GM19043 (cell line): Measurements from ENCODE around the gene OR56B4.
"Not testable (repeated sequence)": the region's sequence is repeated elsewhere in the genome, so short reads cannot be mapped to it uniquely, and the experiment has no call there.

Source experiments
- ATAC-seq: cut with Tn5 transposase; IDR thresholded peaks from one replicate; pipeline ENCODE4 v1.9.1; 2021; ENCODE audit warnings: low read depth; ENCODE audit not compliant: unreplicated experiment

OR56B4 gene

DNA sequence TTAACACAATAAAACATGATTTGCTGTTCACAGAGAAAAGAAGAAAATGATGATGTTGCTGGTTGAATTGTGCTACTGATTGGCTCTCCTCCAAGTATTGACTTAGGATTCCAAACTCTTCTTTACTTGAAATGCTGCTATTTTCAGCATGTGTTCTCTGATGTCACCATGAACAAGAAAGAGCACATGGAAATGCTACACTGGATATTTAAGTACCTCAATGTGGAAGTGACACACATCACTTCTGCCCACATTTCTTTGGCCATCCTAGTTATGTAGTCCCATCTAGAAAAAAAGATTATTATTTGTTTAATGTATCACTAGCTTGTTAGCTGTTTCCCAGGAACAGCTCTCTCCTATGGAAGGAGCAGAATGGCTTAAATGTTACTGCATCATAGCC lies 35.5 kb downstream of the OR56B4 start:
- ATAC-seq, result no peak

DNA sequence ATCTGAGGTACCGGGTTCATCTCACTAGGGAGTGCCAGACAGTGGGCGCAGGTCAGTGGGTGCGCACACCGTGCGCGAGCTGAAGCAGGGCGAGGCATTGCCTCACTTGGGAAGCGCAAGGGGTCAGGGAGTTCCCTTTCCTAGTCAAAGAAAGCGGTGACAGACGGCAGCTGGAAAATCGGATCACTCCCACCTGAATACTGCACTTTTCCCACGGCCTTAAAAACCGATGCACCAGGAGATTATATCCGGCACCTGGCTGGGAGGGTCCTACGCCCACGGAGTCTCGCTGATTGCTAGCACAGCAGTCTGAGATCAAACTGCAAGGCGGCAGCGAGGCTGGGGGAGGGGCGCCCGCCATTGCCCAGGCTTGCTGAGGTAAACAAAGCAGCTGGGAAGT lies 36.3 kb downstream of the OR56B4 start:
- not testable (repeated sequence) for ATAC-seq

DNA sequence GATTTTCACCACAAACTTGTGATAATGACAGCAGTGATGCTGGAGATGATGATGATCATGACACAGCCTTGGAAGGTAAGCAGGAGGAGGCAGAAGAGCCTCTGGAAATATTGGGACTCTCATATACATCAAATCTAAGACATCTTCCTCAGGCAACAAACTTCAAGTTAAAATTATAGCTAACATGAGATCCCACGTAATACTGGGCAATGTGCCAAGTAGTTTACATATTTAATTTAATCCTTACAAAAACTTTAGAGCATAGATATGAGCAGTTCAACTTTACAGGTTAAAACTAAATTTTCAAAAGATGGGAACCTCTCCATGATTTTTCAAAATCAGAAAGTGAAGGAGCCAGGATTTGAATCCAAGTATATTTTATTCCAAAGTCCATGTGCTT lies 43.6 kb downstream of the OR56B4 start:
- no peak for ATAC-seq

DNA sequence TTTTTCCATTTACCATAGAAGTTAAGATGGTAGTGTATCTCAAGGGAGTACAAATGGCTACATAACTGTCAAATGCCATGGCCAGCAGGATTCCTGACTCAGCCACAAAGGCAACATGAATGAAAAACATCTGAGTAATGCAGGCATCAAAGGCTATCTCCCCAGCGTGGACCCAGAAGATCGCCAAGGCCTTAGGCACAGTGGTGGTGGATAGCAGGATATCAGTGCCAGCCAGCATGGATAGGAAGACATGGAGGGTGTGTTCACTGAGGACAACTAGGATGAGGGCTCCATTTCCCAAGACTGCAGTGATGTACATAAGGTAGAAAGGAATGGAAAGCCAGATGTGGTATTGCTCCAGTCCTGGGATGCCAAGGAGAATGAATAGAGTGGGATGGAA lies 44.6 kb downstream of the OR56B4 start:
- ATAC-seq, result no peak

DNA sequence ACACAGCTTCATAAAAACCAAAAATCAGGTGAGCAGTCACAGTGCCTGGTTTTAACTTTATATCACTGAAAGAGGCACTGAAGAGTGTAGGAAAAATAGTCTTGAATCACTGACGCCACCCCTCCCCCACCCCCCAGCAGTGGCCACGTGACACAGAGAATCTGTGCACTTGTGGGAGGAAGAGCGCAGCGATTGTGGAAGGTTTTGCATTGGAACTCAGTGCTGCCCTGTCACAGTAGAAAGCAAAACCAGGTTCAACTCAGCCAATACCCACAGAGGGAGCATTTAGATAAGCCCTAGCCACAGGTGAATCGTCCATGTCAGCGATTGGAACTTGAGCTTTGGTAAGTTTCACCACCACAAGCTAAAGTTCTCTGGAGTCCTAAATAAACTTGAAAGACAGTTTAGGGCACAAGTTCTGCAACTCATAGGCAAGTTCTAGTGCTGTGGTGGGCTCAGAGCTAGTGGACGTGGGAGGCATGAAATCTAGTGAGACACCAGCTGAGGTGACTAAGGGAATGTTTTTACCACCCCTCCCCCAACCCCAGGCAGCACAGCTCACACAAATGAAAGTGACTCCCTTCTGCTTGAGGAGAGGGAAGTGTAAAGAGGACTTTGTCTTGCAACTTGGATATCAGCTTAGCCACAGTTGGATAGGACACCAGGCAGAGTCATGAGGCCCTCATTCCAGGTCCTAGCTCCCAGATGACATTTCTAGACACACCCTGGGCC lies 49.3 kb downstream of the OR56B4 start:
- no peak for ATAC-seq
